Breast epithelium (tissue), 4 donors: ENCODE results near the gene SLC25A20. TPM values are rescaled to one million over a fixed set of nuclear protein-coding genes. Genes with fewer than 3 reads are reported as not detected.
"Not testable (repeated sequence)": the region's sequence is repeated elsewhere in the genome, so short reads cannot be mapped to it uniquely, and the experiment has no call there.

Experiments used
- DNase-seq, 2 donors: peaks; one replicate each; pipeline ENCODE4 v3.0.0-alpha.2; 2019; ENCODE audit warnings: low spot score in 2 of 2
- H3K27ac ChIP-seq, 2 donors: fragments of 200-600 bp; sonication (generic) in 1 of 2; one replicate each; pipeline ENCODE4 v1.5.1; 2016 to 2019; ENCODE audit warnings: mild to moderate bottlenecking in 1 of 2
- H3K27me3 ChIP-seq, 2 donors: fragments of 200-600 bp; sonication (generic) in 1 of 2; one replicate each; pipeline versions ENCODE4 v1.5.1 to v1.6.0; 2017 to 2019; ENCODE audit warnings: control low read depth in 1 of 2, mild to moderate bottlenecking in 1 of 2
- H3K36me3 ChIP-seq: fragments of 200-600 bp; one replicate; pipeline ENCODE4 v1.5.1; 2019
- H3K4me1 ChIP-seq, 2 donors: fragments of 200-600 bp; sonication (generic); one replicate each; pipeline ENCODE4 v1.5.1; 2016 to 2019; ENCODE audit warnings: control low read depth in 1 of 2
- H3K4me3 ChIP-seq, 3 donors: fragments of 200-600 bp; sonication (generic); 1 replicate in 2 of 3; 2 replicates in 1 of 3; pipeline ENCODE4 v1.5.1; 2016 to 2019; ENCODE audit warnings: mild to moderate bottlenecking in 3 of 3, moderate library complexity in 2 of 3
- H3K9me3 ChIP-seq, 2 donors: fragments of 200-600 bp; sonication (generic) in 1 of 2; one replicate each; pipeline ENCODE4 v1.5.1; 2016 to 2019; ENCODE audit warnings: control low read depth in 1 of 2
- CTCF ChIP-seq, 3 donors: fragments of 450-650 bp; IDR thresholded peaks; one replicate each; pipeline ENCODE4 v1.5.1; 2016 to 2017; ENCODE audit warnings: antibody characterized with exemption in 3 of 3, mild to moderate bottlenecking in 3 of 3, moderate library complexity in 3 of 3
- POLR2A ChIP-seq: fragments of 450-650 bp; IDR thresholded peaks from one replicate; pipeline ENCODE4 v1.6.1; 2016; ENCODE audit warnings: antibody characterized with exemption, mild to moderate bottlenecking, moderate library complexity
- POLR2AphosphoS5 ChIP-seq, 3 donors: sonication (generic); formaldehyde crosslinking; IDR thresholded peaks; one replicate each; pipeline ENCODE4 v1.6.1; 2017; ENCODE audit warnings: antibody characterized with exemption in 3 of 3
- intact Hi-C: fragments of 100-400 bp; cut with DNase I; formaldehyde crosslinking; loops from one replicate; pipeline ENCODE4 v1.15.1; 2023; ENCODE audit warnings: low total_unique reads
- total RNA-seq, 3 donors: library from RNA; depleted of rRNA; stranded (reverse); fragments of >200 nt; gene quantifications; one replicate each; pipeline ENCODE4 v1.1.0, GENCODE V29; 2016

The SLC25A20 gene
- total RNA-seq, 3 donors from 2014 or later: 24.7 to 37.3 (median 30.2) TPM

DNA sequence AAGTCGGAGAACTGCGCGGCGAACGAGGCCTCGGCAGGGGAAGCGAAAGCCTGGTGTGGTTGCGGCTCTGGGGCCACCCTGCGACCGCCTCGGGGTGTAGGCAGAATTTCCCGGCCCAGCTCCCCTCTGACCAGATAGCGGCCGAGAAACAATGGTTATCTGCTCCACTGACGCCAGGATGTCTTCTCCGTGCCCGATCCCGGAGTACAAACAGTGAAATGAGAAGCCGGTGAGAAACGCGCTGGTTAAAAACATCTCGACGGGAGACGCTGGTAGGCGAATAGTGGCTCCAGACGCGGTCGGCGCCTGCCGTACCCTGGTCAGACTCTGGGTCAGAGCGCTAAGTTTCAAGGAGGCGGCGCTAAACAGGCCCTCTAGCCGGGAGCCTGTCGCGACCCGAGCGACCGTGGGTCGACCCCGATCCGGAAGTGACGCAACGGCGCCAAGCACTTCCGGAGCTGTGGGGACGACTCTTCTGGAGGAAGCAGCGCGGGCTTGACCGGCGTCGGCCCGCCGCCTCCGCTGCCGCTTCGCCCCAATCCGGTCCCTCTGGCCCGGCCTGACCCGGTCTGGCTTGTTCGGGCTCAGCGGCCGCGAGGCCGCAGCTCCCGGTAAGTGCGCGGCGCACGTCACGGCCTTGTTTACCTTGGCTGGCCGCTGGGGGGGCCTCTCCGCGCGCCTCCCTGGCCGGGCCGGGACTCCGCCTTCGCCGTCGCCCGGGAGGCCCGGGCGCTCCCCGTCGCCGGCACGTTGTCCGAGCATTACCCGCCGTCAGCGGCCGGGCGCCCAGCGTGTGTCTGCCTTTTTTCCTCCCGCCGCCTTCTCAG, 19.9 kb upstream of the SLC25A20 start, which contains the start of gene ARIH2:
TSS of gene ARIH2 (plus strand) at position 455 of the 827 bp plus-strand sequence. CDS start 8,717 bp downstream, outside the sequence.
- H3K4me1 ChIP-seq: no peaks in the 10 kb centered on the region
- H3K36me3 ChIP-seq: no peaks in the 10 kb centered on the region
- no peaks in the 10 kb centered on the region for H3K9me3 ChIP-seq
- TF ChIP-seq POLR2A (peak; percentile 79), POLR2AphosphoS5 (IDR thresholded peaks at IDR 0.05) (peak; percentile 67 to 85 (median 68)), CTCF (IDR thresholded peaks at IDR 0.05) (no peak)
- H3K27ac ChIP-seq: peak within 1 kb of the TSS; percentile 96 to 97
- no peaks in the 10 kb centered on the region for H3K27me3 ChIP-seq
- peak; percentile 85 to 89 for DNase-seq
- peak within 1 kb of the TSS; percentile 69 to 88 (median 88) for H3K4me3 ChIP-seq
- intact Hi-C loops: no loop called here

DNA sequence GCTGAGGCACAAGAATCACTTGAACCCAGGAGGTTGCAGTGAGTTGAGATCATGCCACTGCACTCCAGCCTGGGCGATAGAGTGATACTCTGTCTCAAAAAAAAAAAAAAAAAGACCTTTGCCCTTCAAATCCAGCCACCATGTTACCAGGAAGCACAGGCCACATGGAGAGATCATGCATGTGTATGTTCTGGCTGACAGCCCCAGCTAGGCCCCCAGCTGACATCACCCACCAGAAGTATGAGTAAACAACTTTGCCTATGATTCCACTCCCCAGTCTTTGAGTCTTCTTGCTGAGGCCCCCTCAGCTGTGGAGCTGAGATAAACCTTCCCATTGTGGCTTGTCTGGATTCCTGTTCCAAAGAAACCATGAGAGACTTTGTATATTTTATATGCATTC, 16.6 kb upstream of the SLC25A20 start:
- Histone ChIP-seq H3K4me3 (no peak overlapping the region), H3K27ac (no peak overlapping the region), H3K9me3 (no peaks in the 10 kb centered on the region), H3K36me3 (no peaks in the 10 kb centered on the region), H3K4me1 (no peaks in the 10 kb centered on the region), H3K27me3 (no peaks in the 10 kb centered on the region)
- intact Hi-C loops: no loop called here
- TF ChIP-seq POLR2A: no peak
- TF ChIP-seq POLR2AphosphoS5 (IDR thresholded peaks at IDR 0.05): no peak
- no peak for TF ChIP-seq CTCF (IDR thresholded peaks at IDR 0.05)
- no peak for DNase-seq

GRCh38 chr3:48907026-48907425, 8.3 kb upstream of the SLC25A20 start:
- DNase-seq, H3K36me3 ChIP-seq, H3K4me3 ChIP-seq, H3K4me1 ChIP-seq, intact Hi-C loops, H3K27me3 ChIP-seq, H3K9me3 ChIP-seq, H3K27ac ChIP-seq: not testable (repeated sequence)

- no peaks in the 10 kb centered on the region for H3K9me3 ChIP-seq
- no peak for TF ChIP-seq POLR2A
- TF ChIP-seq POLR2AphosphoS5 (IDR thresholded peaks at IDR 0.05): no peak
- TF ChIP-seq CTCF (IDR thresholded peaks at IDR 0.05): no peak
- DNase-seq: no peak
- intact Hi-C loops: no loop called here
- no peaks in the 10 kb centered on the region for H3K27me3 ChIP-seq
- H3K36me3 ChIP-seq: no peaks in the 10 kb centered on the region
- H3K4me1 ChIP-seq: peaks cover 0 to 7% of the 10 kb centered on the region in 2 donors
- peak overlapping the region; percentile 76 to 81 for H3K27ac ChIP-seq
- H3K4me3 ChIP-seq: peak overlapping the region; percentile 60 to 81 (median 75)
Observed at GRCh38 chr3:48899273-48899672, 591 bp upstream of the SLC25A20 start.

DNA sequence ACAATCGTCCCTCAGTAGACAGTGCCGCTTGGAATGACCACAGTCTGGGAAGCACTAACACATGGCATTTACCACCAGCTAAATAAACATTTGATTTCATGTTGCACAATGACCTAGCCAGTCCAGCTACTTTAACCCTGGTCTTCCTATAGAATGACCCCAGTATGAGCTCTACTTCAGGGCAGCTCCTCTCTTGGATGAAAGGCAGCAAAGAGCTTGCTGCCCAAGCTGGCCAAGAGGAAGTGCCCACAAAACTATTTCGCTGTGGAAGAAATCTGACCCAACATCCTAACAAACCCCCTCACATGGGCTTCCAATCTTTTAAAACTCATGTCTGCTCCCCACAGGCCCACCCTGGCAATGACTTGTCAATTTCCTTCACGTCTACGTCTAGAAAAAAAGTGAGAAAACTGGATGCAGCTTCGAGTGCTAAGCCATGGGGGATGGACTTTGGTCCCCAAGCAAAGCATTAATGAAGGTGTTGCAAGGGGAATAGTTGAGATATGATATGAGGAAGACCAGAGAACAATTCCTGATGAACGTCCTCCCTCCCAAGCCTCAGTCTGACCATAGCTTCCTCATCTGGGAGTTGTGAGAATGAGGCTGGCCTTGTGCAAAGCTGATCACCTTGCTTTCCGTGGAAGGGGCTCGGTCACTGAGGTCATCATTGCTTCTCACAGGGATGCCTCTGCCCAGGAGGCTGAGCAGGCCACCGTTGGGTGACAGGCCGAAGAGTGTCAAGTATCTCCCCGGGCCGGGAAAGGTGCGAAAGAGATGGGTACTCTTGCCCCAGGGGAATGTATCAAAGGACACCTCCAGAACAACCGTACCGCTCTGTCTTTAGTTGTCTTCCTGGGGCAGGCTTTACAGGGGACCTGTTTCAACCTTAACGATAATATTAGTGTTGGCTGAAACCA, 964 bp downstream of the SLC25A20 start:
- Histone ChIP-seq H3K9me3 (no peaks in the 10 kb centered on the region), H3K36me3 (no peaks in the 10 kb centered on the region), H3K4me1 (peaks cover 0 to 7% of the 10 kb centered on the region in 2 donors), H3K4me3 (peak overlapping the region; percentile 60 to 81 (median 75)), H3K27ac (peak overlapping the region; percentile 76 to 81), H3K27me3 (no peaks in the 10 kb centered on the region)
- intact Hi-C loops: no loop called here
- no peak for DNase-seq
- TF ChIP-seq CTCF (IDR thresholded peaks at IDR 0.05) (no peak), POLR2A (no peak), POLR2AphosphoS5 (IDR thresholded peaks at IDR 0.05) (no peak)
